Measurements from ENCODE around the gene KCTD1.

- TF ChIP-seq CTCF (conservative IDR thresholded peaks at IDR 0.05), result no peak
- TF ChIP-seq ZFX (IDR thresholded peaks at IDR 0.05), result no peak
Observed at GRCh38 chr18:26479065-26479680, 69.2 kb downstream of the KCTD1 start.
